Measurements from ENCODE around the gene GNA15. TPM values are rescaled to one million over a fixed set of nuclear protein-coding genes. Genes with fewer than 3 reads are reported as not detected.
"Not testable (repeated sequence)": the region's sequence is repeated elsewhere in the genome, so short reads cannot be mapped to it uniquely, and the experiment has no call there.

GNA15 gene, protein sequence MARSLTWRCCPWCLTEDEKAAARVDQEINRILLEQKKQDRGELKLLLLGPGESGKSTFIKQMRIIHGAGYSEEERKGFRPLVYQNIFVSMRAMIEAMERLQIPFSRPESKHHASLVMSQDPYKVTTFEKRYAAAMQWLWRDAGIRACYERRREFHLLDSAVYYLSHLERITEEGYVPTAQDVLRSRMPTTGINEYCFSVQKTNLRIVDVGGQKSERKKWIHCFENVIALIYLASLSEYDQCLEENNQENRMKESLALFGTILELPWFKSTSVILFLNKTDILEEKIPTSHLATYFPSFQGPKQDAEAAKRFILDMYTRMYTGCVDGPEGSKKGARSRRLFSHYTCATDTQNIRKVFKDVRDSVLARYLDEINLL
- not detected in 2 replicates for total RNA-seq
- not detected in 2 replicates for polyA plus RNA-seq
- not detected in 2 replicates for polyA plus RNA-seq (2012)
- polyA minus RNA-seq (ENCODE audit: low replicate concordance) = not detected in 2 replicates

DNA sequence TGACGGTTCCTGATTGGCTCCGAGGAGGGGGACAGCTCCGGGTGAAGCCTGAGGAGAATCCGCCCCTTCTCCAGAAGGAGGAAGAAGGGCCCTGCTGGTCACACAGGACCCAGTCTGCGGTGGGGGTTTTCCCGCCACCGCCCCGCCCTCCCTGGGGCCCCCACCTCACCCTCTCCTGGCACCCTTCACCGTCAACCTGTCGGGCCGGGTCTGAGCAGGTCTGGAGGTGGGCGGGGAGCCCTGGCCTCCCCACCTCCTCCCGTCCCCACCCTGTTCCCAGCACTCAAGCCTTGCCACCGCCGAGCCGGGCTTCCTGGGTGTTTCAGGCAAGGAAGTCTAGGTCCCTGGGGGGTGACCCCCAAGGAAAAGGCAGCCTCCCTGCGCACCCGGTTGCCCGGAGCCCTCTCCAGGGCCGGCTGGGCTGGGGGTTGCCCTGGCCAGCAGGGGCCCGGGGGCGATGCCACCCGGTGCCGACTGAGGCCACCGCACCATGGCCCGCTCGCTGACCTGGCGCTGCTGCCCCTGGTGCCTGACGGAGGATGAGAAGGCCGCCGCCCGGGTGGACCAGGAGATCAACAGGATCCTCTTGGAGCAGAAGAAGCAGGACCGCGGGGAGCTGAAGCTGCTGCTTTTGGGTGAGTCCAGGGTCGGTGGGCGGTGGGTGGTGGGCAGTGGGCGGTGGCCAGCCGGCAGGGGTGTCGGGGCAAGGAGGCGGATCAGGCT is at the start of gene GNA15:
Gene GNA15 (plus strand): TSS at position 73 of the 723 bp plus-strand sequence. CDS start 418 bp downstream, at position 491.
- Histone ChIP-seq H3K9ac (ENCODE audit: insufficient read depth, low read length) (no peak within 1 kb of the TSS), H3K27ac (ENCODE audit: insufficient read depth, low read length) (no peak within 1 kb of the TSS), H3K79me2 (ENCODE audit: control insufficient read depth, insufficient read depth, low read length) (no peaks in the 10 kb centered on the region), H3K4me3 (replicated peaks in 1 of 4; ENCODE audit: control extremely low read depth in 1 of 4, insufficient read depth in 1 of 4, low read depth in 3 of 4, low read length in 4 of 4) (no peak within 1 kb of the TSS), H3K9me3 (ENCODE audit: control insufficient read depth, insufficient read depth, low read depth, low read length) (no peaks in the 10 kb centered on the region), H3K4me2 (ENCODE audit: extremely low read depth, insufficient read depth, low read length) (no peak within 1 kb of the TSS), H3K27me3 (ENCODE audit: control insufficient read depth, insufficient read depth, low read length) (no peaks in the 10 kb centered on the region), H2AFZ (ENCODE audit: low read length) (no peak within 1 kb of the TSS), H3K36me3 (ENCODE audit: control insufficient read depth, insufficient read depth, low read length) (no peaks in the 10 kb centered on the region), H3K4me1 (ENCODE audit: control insufficient read depth, extremely low read depth, insufficient read depth, low read length) (no peaks in the 10 kb centered on the region), H4K20me1 (ENCODE audit: control insufficient read depth, extremely low read depth, insufficient read depth, low read length) (no peaks in the 10 kb centered on the region)
- TF ChIP-seq, protein P1, sequence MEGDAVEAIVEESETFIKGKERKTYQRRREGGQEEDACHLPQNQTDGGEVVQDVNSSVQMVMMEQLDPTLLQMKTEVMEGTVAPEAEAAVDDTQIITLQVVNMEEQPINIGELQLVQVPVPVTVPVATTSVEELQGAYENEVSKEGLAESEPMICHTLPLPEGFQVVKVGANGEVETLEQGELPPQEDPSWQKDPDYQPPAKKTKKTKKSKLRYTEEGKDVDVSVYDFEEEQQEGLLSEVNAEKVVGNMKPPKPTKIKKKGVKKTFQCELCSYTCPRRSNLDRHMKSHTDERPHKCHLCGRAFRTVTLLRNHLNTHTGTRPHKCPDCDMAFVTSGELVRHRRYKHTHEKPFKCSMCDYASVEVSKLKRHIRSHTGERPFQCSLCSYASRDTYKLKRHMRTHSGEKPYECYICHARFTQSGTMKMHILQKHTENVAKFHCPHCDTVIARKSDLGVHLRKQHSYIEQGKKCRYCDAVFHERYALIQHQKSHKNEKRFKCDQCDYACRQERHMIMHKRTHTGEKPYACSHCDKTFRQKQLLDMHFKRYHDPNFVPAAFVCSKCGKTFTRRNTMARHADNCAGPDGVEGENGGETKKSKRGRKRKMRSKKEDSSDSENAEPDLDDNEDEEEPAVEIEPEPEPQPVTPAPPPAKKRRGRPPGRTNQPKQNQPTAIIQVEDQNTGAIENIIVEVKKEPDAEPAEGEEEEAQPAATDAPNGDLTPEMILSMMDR (conservative IDR thresholded peaks at IDR 0.05 in 1 of 2, IDR thresholded peaks at IDR 0.05 in 1 of 2; ENCODE audit: low read depth in 1 of 2, low read length in 2 of 2) = no peak
- TF ChIP-seq EZH2 (IDR thresholded peaks at IDR 0.05; ENCODE audit: low read length, missing control alignments) = no peak
- DNase-seq (ENCODE audit: low read depth in 2 of 2) = no peak

DNA sequence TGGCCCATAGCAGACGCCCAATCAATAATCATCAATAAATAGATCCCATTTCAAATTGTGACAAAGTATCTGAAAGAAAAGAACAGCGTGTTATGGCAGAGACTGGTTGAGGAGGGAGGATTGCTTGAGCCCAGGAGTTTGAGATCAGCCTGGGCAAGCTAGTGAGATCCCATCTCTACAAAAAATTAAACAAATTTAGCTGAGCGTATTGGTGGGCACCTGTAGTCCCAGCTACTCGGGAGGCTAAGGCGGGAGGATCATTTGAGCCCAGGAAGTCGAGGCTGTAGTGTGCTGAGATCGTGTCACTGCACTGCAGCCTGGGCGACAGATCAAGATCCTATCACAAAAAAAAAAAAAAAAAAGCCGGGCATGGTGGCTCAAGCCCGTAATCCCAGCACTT is 48.1 kb upstream of the GNA15 start:
- Histone ChIP-seq H3K79me2 (ENCODE audit: control insufficient read depth, insufficient read depth, low read length) (no peaks in the 10 kb centered on the region), H3K9ac (ENCODE audit: insufficient read depth, low read length) (no peak overlapping the region), H2AFZ (ENCODE audit: low read length) (no peak overlapping the region), H3K27ac (ENCODE audit: insufficient read depth, low read length) (no peak overlapping the region), H3K27me3 (ENCODE audit: control insufficient read depth, insufficient read depth, low read length) (no peaks in the 10 kb centered on the region), H3K4me3 (replicated peaks in 1 of 4; ENCODE audit: control extremely low read depth in 1 of 4, insufficient read depth in 1 of 4, low read depth in 3 of 4, low read length in 4 of 4) (no peak overlapping the region), H3K9me3 (ENCODE audit: control insufficient read depth, insufficient read depth, low read depth, low read length) (no peaks in the 10 kb centered on the region), H3K4me1 (ENCODE audit: control insufficient read depth, extremely low read depth, insufficient read depth, low read length) (no peaks in the 10 kb centered on the region), H3K36me3 (ENCODE audit: control insufficient read depth, insufficient read depth, low read length) (no peaks in the 10 kb centered on the region), H3K4me2 (ENCODE audit: extremely low read depth, insufficient read depth, low read length) (no peak overlapping the region), H4K20me1 (ENCODE audit: control insufficient read depth, extremely low read depth, insufficient read depth, low read length) (no peaks in the 10 kb centered on the region)
- no peak for TF ChIP-seq EZH2 (IDR thresholded peaks at IDR 0.05; ENCODE audit: low read length, missing control alignments)
- TF ChIP-seq, protein P1 (conservative IDR thresholded peaks at IDR 0.05 in 1 of 2, IDR thresholded peaks at IDR 0.05 in 1 of 2; ENCODE audit: low read depth in 1 of 2, low read length in 2 of 2) = no peak
- DNase-seq (ENCODE audit: low read depth in 2 of 2) = no peak

DNA sequence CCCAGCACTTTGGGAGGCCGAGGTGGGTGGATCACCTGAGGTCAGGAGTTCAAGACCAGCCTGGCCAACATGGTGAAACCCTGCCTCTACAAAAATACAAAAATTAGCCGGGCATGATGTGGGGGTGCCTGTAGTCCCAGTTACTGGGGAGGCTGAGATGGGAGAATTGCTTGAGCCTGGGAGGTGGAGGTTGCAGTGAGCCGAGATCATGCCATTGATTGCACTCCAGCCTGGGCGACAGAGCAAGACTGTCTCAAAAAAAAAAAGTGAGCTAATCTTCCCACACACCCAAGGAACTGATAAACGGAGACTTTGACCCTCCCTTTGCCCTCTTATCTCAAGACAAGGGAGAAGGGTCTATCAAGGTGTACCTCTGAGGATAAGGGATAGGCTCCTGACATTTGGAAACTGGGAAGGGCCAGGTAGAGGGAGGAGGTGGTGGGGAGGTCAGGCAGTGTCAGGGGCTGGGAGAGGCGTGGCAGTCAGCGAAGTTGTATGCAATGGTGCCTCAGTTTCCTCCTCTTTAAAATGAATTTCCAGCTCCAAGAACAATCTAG is 46.5 kb upstream of the GNA15 start:
- H3K9ac ChIP-seq (ENCODE audit: insufficient read depth, low read length); H3K27ac ChIP-seq (ENCODE audit: insufficient read depth, low read length); DNase-seq (ENCODE audit: low read depth in 2 of 2); H3K79me2 ChIP-seq (ENCODE audit: control insufficient read depth, insufficient read depth, low read length); H3K9me3 ChIP-seq (ENCODE audit: control insufficient read depth, insufficient read depth, low read depth, low read length); H3K4me3 ChIP-seq (replicated peaks in 1 of 4; ENCODE audit: control extremely low read depth in 1 of 4, insufficient read depth in 1 of 4, low read depth in 3 of 4, low read length in 4 of 4); H3K4me1 ChIP-seq (ENCODE audit: control insufficient read depth, extremely low read depth, insufficient read depth, low read length); H3K4me2 ChIP-seq (ENCODE audit: extremely low read depth, insufficient read depth, low read length); H3K36me3 ChIP-seq (ENCODE audit: control insufficient read depth, insufficient read depth, low read length); H3K27me3 ChIP-seq (ENCODE audit: control insufficient read depth, insufficient read depth, low read length); H2AFZ ChIP-seq (ENCODE audit: low read length); H4K20me1 ChIP-seq (ENCODE audit: control insufficient read depth, extremely low read depth, insufficient read depth, low read length): not testable (repeated sequence)
